SK-N-MC (cell line): ENCODE data around the gene IL17RD.

Experiments
- EZH2 ChIP-seq: fragments of 200-600 bp; sonication (generic); IDR thresholded peaks from one replicate; pipeline ENCODE4 v1.6.1; 2017; ENCODE audit warnings: antibody characterized with exemption
- POLR2AphosphoS5 ChIP-seq: IDR thresholded peaks from 2 replicates; pipeline ENCODE4 v1.6.1; 2012; ENCODE audit warnings: mild to moderate bottlenecking, low read depth, low read length, borderline replicate concordance

GRCh38 chr3:57141719-57142410 lies 23.3 kb downstream of the IL17RD start:
- TF ChIP-seq POLR2AphosphoS5 (no peak), EZH2 (no peak)
